NK-92 (cell line): ENCODE results near the gene C6orf52.
"Not testable (repeated sequence)": the region's sequence is repeated elsewhere in the genome, so short reads cannot be mapped to it uniquely, and the experiment has no call there.

ENCODE experiments used
- DNase-seq: peaks from one replicate; lab custom pipeline; 2025; ENCODE audit not compliant: unreplicated experiment; lab: John Stamatoyannopoulos, UW

Gene C6orf52

DNA sequence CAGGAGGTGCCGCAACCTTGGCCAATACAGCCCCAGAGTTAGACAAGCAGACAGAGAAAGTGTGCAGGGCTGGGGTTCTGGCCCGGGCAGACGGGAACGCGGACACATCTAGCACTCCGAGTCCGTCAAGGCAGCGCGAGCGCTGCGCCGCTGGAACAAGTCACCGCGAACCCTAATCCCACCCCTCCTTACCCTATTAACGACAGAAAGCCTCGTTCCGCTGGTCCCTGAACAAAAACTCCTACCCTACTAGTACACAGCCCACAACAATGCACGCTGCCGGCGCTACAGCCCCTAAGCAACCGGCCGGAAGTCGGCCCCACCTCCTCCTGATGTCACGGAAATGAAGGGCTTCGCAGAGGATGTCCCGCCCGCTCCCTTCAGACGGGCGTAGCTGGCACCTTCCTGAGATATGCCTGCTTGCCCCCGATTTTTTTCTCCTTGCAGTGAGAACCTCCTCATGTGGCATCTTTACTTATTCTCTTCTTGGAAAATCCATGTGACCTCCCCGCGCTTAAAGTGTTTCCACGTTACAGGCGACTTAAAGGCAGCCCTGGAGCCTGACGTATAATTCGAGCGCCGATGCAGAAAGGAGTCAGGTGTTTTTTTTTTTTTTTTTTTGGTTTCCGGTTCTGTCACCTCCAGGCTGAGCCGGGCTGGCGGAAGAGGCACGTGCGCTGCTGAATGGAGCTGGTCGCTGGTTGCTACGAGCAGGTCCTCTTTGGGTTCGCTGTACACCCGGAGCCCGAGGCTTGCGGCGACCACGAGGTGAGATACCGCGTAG is at the start of gene C6orf52, which contains the start of gene PAK1IP1:
Gene C6orf52 (minus strand): TSS at position 315 of the 784 bp plus-strand sequence. CDS start 7,066 bp downstream, outside the sequence.
Gene PAK1IP1 (plus strand): TSS at position 671 of the 784 bp plus-strand sequence. CDS start 14 bp downstream, at position 685.
- DNase-seq: peak; percentile 50

- DNase-seq: no peak
Measured at GRCh38 chr6:10743515-10743914, 49.1 kb upstream of the C6orf52 start.

DNA sequence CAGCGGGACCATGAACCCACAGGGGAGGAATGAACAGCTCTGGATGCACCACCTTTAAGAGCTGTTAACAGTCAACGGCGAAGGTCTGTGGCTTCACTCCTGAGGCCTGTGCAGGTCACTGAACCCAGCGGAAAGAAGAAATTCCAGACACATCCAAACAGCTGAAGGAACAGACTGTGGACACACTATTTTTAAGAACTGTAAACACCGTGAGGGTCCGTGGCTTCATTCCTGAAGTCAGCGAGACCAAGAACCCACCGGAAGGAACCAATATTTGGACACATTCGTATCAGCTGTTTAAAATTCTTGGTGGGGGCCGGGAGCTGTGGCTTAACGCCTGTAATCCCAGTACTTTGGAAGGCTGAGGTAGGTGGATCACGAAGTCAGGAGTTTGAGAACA is 47.8 kb upstream of the C6orf52 start:
- no peak for DNase-seq

- not testable (repeated sequence) for DNase-seq
Measured at GRCh38 chr6:10741643-10742042, 47.2 kb upstream of the C6orf52 start.

- no peak for DNase-seq
Measured at GRCh38 chr6:10740061-10740460, 45.6 kb upstream of the C6orf52 start.

GRCh38 chr6:10736731-10737130 is 42.3 kb upstream of the C6orf52 start:
- DNase-seq: no peak

- DNase-seq: no peak
Measured at GRCh38 chr6:10733863-10734262, 39.4 kb upstream of the C6orf52 start.

GRCh38 chr6:10733151-10733715 is 38.8 kb upstream of the C6orf52 start:
- no peak for DNase-seq

- no peak for DNase-seq
Measured at GRCh38 chr6:10730254-10730653, 35.8 kb upstream of the C6orf52 start.

DNA sequence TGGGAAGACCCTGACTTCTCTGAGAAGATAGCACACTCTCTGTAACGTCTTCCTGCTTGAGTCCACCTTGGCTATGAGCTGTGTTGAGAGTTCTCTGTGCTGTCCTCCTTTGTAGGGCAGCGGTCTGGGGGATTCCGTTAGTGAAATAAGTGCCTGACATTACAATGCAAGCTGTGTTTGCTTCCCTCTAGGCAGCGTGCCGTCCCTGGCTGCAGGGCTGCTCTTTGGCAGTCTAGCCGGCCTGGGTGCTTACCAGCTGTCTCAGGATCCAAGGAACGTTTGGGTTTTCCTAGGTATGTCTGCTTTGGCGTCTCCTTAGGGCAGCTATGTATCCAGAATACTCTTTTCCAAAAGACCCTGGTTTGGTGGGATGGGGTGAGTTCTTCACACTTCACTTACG is 31.3 kb upstream of the C6orf52 start:
- DNase-seq: no peak

DNA sequence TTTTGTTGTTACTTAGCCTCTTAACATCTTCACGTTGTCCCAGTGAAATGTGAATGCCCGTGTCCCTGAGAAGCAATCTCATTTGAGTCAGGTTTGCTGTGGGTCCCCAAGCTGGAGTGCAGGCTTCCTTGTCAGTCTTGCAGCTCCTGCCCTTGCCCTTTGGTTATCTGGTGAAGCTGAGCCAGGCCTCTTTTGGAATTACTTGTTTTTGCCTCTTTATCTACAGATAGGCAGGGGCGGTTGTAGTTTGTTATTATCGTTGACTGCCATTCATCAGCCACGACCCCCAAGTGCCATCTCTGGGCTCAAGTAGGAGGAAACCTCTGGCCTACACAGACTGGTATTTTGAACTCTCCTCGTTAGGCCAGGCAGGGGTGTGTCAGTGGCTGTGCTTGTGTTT is 30.6 kb upstream of the C6orf52 start:
- DNase-seq: no peak

DNA sequence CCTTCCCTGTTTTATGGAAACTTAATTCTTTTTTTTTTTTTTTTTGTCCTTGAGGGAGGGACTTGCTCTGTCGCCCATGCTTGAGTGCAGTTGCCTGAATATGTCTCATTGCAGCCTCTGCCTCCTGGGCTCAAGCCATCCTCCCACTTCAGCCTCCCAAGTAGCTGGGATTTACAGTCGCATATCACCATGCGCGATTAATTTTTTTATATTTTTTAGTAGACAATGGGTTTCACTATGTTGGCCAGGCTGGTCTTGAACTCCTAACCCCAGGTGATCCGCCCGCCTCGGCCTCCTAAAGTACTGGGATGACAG is 29.1 kb upstream of the C6orf52 start:
- DNase-seq: no peak

GRCh38 chr6:10722820-10723566 is 28.6 kb upstream of the C6orf52 start, which contains the start of gene TMEM14C:
TSS of gene TMEM14C (plus strand) at chr6:10723070. CDS start at chr6:10724614, 1,544 bp downstream.
- no peak for DNase-seq

DNA sequence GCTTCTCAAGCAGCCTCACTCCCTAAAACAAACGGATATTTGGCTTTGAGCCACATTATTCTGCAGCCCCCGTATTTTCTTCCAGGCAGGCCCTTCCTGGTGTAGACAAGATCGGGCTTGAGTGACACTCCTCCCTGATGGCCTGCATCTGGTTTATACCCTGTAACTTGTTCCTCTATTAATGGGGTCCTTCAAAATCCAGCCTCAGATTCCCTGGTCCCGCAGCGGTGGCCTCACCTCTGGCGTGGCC is 28.1 kb upstream of the C6orf52 start:
- no peak for DNase-seq

DNA sequence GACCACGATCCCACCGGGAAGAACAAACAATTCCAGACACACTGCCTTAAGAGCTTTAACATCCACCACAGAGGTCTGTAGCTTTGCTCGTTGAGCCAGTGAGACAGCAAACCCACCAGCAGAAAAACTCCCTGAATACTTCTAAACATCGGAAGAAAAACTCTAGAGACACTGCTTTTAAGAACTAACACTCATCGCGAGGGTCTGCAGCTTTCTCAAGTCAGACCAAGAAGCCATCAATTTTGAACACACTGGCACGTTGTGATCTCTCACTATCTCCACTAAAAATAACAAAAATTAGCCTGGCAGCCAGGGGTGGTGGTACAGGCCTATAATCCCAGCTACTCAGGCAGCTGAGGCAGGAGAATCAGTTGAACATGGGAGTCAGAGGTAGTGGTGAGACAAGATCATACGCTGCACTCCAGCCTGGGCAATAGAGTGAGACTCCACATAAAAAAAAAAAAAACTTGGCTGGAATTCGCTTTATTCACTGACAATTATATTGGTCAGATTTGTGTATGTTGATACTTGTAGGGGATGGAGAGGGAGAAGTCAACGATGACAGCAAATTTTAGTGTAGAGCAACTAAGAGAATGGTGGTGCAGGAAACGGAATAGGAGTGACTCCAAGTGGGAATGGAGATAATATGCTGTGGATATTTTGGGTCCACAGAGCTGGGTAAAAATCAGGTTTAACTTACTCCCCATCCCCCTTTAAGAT is 27.6 kb upstream of the C6orf52 start:
- no peak for DNase-seq

DNA sequence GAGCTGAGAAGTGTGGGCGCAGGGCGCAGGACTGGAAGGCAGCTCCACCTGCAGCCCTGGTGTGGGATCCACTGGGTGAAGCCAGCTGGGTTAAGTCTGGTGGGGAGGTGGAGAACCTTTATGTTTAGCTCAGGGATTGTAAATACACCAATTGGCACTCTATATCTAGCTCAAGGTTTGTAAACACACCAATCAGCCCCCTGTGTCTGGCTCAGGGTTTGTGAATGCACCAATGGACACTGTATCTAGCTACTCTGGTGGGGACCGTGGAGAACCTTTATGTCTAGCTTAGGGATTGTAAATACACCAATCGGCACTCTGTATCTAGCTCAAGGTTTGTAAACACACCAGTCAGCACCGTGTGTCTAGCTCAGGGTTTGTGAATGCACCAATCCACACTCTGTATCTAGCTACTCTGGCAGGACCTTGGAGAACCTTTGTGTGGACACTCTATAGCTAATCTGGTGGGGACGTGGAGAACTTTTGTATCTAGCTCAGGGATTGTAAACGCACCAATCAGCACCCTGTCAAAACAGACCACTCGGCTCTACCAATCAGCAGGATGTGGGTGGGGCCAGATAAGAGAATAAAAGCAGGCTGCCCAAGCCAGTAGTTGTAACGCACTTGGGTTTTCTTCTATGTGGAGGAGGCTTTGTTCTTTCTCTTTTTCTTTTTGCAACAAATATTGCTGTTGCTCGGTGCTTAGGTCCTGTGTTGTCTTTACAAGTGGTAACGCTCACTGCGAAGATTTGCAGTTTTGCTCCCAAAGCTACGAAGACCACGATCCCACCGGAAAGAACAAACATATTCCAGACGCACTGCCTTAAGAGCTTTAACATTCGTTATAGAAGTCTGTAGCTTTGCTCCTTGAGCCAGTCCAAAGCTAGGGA is 26.8 kb upstream of the C6orf52 start:
- DNase-seq: not testable (repeated sequence)

DNA sequence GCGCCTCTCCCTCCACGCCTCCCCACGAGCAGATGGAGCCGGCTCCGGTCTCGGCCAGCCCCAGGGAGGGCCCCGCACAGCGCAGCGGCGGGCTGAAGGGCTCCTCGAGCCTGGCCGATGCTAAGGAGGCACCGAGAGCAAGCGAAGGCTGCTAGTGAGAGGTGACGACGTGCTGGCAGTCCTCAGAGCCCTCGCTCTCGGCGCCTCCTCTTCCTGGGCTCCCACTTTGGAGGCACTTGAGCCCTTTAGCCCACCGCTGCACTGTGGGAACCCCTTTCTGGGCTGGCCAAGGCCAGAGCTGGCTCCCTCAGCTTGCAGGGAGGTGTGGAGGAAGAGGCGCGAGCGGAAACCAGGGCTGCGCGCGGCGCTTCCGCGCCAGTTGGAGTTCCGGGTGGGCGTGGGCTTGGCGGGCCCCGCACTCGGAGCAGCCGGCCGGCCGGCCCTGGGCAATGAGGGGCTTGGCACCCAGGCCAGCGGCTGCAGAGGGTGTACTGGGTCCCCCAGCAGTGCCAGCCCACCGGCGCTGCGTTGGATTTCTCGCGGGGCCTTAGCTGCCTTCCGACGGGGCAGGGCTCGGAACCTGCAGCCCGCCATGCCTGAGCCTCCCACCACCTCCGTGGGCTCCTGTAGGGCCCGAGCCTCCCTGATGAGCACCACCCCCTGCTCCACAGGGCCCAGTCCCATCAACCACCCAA is 26.0 kb upstream of the C6orf52 start:
- no peak for DNase-seq

DNA sequence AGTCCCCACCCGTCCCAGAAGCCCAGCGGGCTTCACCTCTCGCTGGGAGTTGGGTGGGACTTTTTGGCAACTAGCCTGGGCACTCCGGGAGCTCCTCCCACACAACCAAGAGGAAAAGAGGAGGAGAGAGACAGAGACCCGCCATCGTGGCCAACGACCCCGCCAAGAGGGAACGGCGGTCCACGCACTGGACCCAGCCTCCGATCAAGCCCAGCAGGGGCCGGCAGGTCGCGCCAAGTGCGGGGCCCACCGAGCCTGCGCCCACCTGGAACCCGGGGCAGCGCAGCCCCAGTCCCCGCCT is 25.5 kb upstream of the C6orf52 start:
- DNase-seq: no peak

DNA sequence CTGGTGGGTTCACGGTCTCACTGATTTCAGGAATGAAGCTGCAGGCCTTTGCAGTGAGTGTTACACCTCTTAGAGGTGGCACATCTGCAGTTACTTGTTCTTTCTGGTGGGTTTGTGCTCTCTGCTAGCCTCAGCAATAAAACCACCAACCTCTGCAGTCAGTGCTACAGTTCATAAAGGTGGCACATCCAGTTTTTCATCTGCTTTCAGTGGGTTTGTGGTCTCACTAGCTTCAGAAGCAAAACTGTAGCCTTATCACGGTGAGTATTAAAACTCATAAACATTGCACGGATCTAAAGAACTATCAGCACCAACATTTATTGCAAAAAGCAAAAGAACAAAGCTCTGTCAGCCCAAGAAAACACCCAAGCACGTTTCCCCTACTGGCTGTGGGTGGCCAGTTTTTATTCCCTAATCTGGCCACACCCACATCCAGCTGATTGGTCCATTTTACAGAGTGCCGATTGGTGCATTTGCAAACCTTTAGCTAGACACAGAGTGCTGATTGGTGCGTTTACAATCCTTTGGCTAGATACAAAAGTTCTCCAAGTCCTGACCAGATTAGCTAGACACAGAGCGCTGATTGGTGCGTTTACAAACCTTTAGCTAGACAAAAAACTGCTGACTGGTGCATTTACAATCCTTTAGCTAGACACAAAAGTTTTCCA is 25.0 kb upstream of the C6orf52 start:
- DNase-seq: no peak

DNA sequence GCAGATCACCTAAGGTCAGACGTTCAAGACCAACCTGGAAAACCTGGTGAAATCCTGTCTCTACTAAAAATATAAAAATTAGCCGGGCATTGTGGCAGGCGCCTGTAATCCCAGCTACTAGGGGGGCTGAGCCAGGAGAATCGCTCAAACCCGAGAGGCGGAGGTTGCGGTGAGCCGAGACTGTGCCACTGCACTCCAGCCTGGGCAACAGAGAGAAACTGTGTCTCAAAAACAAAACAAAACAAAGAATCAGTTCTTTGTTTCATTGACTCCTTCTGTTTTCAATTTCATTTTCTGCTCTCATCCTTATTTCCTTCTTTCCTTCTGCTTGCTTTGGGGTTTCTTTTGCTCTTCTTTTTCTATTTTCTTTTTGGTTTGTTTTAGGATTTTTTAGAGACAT is 19.5 kb upstream of the C6orf52 start:
- no peak for DNase-seq
